ENCODE results near the gene SNTG2.
"Not testable (repeated sequence)": the region's sequence is repeated elsewhere in the genome, so short reads cannot be mapped to it uniquely, and the experiment has no call there.

Gene SNTG2

DNA sequence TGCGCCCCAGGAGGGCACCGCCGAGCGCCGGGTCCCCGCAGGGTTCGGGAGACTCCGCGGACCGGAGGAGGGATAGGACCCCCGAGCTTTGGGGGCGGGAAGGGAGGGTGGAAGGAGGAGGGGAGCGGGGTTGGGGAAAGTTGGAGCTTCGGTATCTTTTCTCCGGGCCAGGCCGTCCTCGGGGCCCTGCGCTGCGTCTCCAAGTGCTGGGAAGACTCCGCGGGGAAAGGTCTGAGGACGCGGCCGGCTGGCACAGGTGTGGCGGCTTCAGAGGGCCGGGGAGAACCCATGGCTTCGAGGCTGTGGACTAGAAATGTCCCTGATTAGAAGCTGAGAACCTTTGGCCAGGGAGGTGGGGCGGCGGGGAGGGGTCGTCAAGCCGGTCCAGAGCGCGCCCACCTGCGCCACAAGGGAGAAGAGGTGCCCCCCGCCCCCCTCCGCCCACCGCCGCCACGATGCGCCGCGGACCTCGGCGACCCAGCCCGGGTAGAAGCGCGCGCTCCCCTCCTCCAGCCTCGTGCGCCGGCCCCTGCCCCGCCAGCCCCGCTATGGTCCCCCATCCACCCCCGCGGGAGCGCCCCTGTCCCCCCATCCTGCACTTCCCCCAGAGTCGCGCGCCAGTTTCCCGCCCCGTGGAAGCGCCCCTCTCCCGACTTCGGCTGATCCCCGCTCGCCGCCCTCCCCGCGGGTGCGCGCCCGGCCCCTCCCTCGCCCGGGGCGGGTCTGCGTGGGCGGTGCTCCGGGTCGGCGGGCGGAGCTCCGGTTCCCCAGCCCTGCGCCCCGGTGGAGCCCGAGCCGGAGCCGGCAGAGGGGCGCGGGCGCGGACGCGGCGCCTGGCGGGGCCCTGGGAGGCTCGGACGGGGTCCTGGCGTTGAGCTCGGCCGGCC, at the start of gene SNTG2:
SNTG2 (plus strand) TSS at position 770 of the 887 bp plus-strand sequence. CDS start 148 bp downstream, outside the sequence.
- no peak for DNase-seq (ENCODE audit: low spot score)

DNA sequence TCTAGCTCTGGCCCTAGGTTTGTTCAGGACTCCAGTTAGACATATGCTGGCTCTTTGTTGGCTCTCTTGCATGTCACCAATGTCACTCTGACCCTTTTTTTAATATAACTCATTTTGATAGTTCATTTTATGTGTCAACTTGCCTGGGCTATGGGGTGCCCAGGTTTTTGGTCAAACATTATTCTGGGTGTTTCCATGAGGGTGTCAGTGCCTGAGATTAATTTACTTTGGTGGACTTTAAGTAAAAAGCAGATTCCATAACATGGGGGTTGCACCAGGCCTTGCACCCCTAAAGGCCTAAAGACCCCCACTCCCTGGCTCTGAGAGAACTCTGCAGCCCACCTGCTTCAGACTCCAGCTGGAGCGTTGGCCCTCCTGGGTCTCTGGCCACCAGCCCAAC, 48.1 kb upstream of the SNTG2 start:
- DNase-seq (ENCODE audit: low spot score), result no peak

DNA sequence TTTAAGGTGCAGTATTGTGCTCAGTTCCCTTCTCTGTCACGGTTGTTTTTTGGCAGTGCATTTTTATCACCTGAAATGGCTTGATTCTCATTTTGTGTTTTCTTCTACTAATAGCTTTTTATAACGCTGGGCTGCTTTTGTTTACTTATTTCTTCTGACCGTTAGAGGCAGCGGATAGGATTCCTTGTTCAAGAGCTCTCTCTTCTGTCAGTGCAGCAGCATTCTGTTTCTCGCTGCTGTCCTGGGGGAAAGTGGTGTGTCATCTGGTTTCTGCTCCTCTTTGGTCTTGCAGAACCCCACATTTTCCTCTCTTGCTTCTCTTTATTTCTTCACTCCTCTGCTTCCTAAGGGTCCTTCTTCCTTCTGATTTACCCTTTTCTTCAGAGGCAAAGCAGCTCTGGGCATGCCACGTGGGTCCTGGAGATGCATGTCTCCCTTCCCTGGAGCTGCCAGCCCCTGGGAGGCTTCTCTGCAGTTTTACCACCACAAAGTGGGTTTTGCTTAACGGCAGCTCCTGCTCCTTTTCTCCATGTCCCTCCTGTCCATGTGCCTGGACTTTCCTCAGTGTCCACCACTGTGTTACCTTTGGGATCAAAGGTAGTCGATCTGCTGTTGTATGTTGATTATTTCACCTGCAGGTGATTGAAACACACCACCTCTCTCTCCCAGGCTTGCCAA, 47.3 kb upstream of the SNTG2 start:
- DNase-seq (ENCODE audit: low spot score), result no peak

DNA sequence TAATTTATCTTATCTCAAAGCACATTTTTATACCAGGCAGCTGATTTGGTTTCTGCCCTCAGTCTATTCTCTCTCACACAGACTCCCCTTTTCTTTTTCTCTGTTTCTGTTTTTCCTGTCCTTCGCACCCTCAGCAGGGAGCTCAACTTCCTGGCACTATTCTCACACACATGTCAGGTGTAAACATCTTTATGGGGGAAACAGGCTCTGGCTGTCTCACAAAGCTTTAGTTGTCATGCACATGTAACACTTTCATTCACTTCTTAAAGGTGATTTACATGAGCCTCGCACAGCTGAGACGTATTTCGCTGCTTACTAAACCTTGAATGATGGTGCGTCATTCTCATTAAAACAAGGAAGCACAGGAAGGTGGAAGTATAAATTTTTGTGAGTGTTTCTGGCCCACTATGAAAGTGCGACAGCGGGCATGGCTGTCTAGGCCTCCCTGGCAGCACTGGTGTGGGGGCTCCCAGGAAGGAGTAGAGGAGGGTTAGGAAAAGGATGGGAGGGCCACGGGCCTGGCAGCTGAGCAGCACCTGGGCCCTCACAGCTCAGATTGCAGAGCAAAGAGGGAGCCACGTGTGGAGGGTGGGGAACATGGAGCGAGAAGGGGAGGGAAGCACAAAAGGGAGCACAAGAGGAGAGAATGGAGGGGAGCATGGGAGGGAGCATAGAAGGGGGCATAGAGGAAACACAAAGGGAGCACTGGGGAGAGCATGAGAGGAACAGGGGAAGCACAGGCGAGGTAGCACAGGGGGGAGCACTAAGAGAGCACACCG, 46.2 kb upstream of the SNTG2 start:
- no peak for DNase-seq (ENCODE audit: low spot score)

DNA sequence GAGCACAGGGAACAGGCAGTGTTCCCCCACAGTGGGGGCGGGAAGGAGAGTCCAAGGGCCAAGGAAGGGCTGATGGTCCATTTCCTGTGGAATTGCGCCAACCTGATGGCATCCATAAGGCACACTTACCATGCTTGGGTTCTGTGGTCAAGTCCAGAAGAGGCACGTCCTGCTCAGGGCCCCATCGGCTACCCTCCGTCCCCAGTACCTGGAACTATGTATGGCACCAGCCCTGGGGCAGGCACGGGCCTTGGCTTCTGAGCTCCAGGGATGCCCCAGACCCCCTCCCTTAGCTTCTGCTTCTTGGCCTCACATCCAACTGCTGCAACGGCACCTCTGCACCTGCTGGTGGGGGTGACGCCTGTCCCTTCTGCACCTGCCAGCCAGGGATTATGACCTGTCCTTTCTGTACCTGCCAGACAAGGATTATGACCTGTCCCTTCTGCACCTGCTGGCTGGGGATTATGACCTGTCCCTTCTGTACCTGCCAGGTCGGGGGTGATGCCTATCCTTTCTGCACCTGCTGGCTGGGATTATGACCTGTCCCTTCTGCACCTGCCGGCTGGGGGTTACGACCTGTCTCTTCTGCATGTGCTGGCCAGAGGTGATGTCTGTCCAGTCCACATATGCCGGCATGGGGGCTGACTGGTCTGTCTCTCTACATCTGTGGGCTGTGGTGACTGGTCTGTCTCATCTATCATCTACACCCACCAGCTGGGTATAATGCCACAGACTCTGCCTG, 45.4 kb upstream of the SNTG2 start:
- no peak for DNase-seq (ENCODE audit: low spot score)

DNA sequence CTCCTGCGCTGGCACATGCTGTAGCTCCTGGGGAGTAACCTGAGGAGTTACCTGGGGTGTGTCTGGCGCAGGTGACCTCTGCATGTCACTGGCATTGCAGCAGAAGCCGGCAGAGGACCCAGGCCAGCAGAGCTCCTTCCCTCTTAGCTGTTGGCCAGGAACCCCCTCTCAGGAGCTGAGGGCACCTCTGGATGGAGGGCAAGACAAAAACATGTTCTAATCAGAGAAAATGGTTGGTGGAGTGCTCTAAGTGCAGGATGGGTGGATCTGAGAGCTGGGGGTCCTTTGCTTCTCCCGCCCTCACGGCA, 44.9 kb upstream of the SNTG2 start:
- DNase-seq (ENCODE audit: low spot score), result no peak

DNA sequence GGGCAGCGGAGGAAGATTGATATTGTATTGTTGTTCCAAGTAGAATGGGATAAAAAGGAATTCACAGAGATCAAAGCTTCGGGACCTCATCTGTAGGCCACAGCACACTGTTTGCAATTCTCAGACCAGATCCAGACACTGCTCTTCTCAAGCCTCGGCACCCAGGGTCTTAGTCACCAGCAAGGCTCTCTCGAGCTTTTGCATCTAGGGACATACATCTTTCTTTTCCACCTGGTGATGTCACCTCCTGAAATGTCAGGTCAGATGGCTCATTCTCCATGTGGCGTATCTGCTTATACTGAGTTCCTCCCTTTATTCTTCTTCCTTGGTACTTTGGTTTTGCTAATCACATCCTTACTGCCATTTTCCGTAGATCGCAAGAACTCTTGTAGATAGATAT, 42.9 kb upstream of the SNTG2 start:
- no peak for DNase-seq (ENCODE audit: low spot score)

DNA sequence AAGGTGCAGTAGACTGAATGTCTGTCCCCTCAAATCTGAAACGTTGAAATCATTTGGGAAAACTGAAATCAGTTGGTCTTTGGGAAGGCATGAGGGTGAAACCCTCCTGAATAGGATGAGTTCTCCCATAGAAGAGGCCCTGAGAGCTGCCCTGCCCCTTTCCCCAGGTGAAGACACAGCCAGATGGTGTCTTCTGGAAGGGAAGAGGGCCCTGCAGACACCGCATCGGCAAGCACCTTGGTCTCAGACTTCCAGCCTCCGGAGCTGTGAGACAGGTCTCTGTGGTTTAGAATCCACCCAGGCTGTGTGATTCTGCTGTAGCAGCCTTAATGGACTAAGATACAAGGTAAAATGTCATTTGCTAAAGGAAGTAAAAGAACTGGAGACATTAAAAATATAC, 42.1 kb upstream of the SNTG2 start:
- DNase-seq (ENCODE audit: low spot score), result no peak

DNA sequence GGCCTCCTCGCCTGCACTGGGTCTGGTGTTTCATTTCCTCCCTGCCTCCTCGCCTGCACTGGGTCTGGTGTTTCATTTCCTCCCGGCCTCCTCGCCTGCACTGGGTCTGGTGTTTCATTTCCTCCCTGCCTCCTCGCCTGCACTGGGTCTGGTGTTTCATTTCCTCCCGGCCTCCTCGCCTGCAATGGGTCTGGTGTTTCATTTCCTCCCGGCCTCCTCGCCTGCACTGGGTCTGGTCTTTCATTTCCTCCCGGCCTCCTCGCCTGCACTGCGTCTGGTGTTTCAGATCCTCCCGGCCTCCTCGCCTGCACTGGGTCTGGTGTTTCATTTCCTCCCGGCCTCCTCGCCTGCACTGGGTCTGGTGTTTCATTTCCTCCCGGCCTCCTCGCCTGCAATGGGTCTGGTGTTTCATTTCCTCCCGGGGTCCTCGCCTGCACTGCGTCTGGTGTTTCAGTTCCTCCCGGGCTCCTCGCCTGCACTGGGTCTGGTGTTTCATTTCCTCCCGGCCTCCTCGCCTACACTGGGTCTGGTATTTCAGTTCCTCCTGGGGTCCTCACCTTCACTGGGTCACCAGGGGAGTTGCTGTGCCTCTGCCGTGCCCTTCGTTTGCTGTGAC, 40.8 kb upstream of the SNTG2 start:
- DNase-seq (ENCODE audit: low spot score), result not testable (repeated sequence)

DNA sequence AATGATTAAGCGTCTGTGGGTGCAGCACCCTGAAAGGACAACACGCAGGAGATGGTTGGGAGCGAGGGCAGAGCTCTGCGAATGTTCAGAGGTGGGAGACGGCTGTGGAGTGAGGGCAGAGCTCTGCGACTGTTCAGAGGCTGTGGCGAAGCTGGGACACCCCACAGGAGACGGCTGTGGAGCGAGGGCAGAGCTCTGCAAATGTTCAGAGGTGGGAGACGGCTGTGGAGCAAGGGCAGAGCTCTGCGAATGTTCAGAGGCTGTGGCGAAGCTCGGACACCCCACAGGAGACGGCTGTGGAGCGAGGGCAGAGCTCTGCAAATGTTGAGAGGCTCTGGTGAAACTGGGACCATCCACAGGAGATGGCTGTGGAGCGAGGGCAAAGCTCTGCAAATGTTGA, 40.0 kb upstream of the SNTG2 start:
- no peak for DNase-seq (ENCODE audit: low spot score)

DNA sequence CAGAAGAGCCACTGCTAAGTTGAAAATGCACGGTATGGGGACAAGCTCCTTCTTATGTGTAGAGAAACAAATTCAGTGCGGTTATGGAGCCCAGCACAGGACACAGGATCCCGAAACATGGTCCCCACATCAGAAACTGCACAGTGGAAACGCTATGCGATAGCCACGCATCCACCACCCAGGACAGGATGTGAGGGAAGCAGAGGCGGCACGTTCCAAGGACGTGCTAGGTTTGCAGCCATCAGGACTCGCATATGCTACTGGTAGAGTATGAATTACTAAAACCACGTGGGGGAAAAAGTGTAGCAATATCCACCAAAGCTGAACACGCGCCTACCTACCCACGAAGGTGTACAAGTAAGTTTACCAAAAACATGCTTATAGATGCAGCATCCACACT, 34.7 kb upstream of the SNTG2 start:
- DNase-seq (ENCODE audit: low spot score), result no peak

DNA sequence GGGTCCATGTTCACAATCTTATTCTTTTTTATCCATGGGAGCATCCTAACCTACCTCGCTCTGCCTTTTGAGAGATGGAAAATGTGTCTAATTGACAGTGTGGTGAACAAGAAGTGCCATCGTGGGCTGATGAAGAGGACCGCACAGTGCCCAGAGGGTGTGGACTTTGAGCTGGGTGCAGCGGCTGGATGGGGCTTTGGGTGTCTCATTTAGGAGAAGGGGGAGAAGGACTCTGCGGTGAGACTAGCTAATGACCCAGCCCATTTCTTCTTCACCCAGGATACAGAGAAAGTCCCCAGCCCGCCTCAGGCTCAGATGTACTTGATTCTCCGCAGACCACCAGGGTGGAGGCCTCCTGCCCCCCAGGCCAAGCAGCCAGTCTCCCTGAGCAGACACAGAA, 33.7 kb upstream of the SNTG2 start:
- DNase-seq (ENCODE audit: low spot score), result no peak

DNA sequence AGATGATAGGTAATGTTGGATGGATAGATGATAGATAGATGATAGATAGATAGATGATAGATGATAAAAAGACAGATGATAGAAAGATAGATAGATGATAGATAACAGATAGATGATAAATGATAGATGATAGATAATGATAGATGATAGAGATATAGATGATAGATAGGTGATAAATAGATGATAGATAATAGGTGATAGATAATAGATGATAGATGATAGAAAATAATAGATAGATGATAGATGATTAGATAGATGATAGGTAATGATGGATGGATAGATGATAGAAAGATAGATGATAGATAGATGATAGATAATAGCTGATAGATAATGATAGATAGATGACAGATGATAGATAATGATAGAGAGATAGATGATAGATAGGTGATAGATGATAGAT, 31.0 kb upstream of the SNTG2 start:
- no peak for DNase-seq (ENCODE audit: low spot score)

DNA sequence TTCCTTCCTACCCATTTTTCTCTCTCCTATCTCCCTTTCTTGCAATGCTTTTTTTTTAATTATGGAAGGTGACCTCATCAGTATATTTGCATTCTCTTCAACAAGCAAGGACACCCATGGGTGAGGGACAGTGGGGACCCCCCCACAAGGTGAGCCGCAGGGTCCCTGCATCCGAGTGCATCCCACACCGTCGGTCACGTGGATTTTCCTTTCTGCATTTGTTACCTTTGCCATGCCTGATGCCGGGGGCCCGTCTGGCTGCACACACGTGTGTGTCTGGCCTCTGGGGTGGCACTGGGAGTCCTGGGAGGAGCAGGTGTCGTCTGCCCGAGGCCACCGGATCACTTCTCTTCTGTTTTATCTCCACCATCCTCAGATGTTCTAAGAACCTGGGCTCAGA, 30.1 kb upstream of the SNTG2 start:
- no peak for DNase-seq (ENCODE audit: low spot score)

DNA sequence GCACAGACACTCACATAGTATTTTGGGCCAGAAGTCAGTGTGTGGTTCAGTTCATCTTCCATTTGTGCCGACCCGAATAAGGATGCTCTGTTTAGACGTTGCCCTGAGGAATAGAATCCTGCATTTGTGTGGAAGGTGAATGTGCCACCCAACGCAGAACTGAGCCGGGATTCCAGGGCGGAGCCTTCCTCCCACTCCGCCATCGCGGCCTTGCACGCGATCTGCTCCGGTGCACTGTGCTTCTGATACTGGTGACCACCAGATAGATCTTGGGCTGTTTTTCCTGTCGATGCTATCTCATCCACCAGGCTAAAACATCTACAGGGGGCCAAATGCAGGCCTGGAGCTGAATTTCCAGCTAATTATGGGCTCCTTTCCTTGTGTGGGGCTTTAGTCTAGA, 29.6 kb upstream of the SNTG2 start:
- no peak for DNase-seq (ENCODE audit: low spot score)

DNA sequence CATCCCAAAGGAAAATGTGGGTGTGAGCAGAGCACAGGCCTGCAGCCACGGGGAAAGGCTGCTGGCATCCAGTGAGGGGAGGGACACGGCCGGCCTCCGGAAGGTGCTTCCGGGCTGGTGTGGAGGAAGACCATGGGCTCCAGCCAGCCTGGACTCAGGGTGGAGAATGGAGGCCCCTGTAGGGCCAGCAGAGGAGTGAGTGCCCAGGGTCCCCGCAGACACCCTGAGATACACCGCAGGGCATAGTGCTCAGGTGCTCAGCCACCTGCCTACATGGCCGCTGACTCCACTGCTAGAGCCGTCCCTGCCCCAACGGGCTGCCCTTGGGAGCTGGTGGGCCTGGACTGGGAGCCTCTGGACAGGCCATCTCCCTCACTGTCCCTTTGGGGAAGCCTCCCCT, 28.5 kb upstream of the SNTG2 start:
- no peak for DNase-seq (ENCODE audit: low spot score)

DNA sequence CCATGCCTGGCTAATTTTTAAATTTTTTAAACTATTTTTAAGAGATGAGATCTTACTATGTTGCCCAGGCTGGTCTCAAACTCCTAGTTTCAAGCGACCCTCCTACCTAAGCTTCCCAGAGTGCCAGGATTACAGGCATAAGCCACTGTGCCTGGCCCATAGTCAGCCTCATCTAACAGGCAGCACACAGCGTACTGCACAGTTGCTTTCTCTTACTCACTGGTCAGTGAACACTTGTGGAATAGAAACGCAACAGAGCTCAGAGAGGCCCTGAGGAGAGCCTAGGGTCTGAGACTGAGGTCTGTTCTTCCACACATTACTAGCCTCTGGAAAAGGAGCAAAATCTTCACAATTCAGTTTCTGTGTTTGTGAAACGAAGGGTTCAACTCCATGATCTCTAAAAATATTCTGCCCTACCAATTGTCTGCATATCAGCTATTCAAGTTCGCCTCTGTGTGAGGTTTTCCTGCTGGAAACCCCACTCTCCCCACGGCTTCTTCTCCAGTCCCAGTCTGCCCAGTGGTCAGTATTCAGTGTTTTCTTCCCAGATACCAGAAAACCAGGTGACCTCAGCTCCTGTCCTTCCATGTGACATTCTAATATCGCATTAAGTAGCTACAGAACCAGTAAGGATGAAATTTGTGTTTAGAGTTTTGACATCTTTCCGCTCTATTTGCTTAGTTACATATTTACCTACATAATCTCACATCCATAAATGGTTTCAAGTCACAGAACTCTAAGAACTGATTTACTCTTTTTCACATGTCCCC, 26.6 kb upstream of the SNTG2 start:
- no peak for DNase-seq (ENCODE audit: low spot score)

DNA sequence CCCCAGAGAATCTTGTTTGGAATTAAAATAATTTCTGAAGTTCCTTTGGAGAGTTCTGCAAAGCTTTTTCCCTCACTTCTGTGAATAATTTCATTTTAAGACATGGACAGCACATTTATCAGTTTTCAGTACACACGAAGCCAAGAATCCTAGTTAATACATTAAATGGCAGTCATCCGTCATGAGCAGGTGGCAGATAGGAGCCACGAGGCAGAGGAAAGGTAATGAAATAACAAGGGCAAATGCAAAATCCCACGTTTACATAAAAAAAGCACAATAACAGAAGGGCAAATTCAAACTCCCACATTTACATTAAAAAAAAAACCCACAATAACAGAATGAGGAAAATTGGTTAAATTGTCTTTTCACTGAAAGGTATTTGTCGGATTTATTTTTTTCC, 25.9 kb upstream of the SNTG2 start:
- DNase-seq (ENCODE audit: low spot score), result no peak

DNA sequence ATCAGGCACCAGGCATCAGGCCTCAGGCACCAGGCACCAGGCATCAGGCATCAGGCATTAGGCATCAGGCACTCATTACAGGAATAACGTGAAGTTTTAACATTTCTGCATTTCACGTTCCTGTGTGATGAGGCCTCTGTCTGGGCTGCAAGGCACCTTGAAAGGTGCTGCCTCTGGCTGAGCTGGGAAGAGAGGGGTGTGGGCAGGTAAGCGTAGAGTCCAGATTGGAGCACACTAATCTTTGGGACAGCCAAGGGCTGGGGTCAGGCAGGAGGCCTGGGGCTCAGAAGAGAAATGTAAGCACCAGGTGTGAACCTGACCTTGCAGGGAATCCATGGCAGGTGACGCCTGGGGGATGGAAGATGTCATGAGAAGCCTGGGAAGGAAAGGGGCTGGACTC, 25.3 kb upstream of the SNTG2 start:
- no peak for DNase-seq (ENCODE audit: low spot score)

DNA sequence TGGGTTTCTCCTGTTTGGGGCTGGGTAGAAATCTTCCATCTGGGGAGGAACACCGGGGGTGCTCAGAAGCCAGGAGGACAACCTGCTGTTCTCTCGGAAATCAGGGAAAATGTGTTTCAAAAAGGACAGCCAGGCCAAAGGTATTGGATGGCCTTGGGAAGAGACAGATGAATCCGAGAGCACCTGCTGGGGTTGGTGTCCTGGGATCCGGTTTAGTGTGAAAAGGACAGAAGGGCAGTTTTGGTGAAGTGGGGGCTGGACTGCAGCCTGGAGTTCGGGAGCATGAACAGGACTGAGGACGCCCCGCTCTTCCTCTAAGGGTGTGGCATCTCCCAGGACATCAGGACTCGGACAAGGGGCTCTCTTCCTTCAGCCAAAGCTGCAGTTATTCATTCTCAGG, 24.9 kb upstream of the SNTG2 start:
- DNase-seq (ENCODE audit: low spot score), result no peak

DNA sequence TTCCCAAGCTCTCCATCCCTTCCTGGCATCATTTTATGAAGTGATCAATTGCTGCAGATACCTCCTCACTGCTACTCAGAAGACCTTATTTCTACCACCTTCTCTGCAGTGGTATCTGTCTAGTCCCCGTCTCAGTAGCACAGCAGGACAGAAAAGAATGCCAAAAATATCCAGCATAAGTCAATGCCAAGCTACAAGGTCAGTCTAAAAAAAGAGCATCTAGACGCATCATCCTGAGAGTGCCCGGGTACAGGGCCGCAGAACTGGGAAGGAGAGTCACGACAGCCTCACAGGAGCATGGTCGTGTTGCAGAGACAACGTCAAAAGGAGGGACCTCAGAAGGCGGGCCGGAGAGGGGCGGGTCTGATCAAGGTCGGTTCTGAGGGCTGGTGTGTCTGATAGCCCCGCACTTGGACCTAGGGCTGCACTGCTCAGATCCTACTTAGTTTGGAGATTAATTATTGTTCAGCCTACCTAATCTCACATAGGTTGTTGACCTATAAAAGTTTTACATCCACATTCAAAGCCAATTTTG, 24.3 kb upstream of the SNTG2 start:
- DNase-seq (ENCODE audit: low spot score), result no peak
